MM.1S (cell line): ENCODE measurements around the gene LUZP1.

Experiments
- EZH2 ChIP-seq: fragments of 300-600 bp; sonication (generic); optimal IDR thresholded peaks from 2 replicates; pipeline ENCODE3; 2017; ENCODE audit warnings: low read depth, mild to moderate bottlenecking, antibody characterized with exemption, low read length, mixed read lengths
- EZH2phosphoT487 ChIP-seq: fragments of 300-600 bp; sonication (generic); IDR thresholded peaks from 2 replicates; pipeline ENCODE4 v1.6.1; 2018; ENCODE audit warnings: antibody characterized with exemption, low read length
- TF ChIP-seq, protein P1 (sequence below): fragments of 300-600 bp; sonication (generic); IDR thresholded peaks from 2 replicates; pipeline ENCODE4 v1.5.1; 2016; ENCODE audit warnings: antibody characterized with exemption, low read length, mixed read lengths

DNA sequence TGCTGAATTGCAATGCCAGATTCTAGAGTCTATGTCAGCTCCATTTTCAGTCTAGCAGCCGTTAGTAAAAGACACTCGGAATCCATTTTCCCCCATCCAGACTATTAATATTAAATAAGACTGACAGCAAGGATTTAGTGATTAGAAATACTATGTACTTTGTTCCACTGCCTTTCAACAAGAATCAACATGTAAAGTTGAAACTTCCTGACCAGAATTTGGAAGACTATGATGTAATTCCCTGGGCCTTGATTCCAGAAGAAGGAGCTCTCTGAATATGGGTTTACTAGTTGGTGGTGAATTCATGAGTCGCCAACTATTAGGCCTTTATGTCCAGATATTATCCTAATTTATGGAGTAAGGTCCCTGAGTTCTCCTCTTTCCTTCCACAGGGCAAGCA is 124.6 kb downstream of the LUZP1 start:
- TF ChIP-seq, protein P1, sequence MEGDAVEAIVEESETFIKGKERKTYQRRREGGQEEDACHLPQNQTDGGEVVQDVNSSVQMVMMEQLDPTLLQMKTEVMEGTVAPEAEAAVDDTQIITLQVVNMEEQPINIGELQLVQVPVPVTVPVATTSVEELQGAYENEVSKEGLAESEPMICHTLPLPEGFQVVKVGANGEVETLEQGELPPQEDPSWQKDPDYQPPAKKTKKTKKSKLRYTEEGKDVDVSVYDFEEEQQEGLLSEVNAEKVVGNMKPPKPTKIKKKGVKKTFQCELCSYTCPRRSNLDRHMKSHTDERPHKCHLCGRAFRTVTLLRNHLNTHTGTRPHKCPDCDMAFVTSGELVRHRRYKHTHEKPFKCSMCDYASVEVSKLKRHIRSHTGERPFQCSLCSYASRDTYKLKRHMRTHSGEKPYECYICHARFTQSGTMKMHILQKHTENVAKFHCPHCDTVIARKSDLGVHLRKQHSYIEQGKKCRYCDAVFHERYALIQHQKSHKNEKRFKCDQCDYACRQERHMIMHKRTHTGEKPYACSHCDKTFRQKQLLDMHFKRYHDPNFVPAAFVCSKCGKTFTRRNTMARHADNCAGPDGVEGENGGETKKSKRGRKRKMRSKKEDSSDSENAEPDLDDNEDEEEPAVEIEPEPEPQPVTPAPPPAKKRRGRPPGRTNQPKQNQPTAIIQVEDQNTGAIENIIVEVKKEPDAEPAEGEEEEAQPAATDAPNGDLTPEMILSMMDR, result no peak
- TF ChIP-seq EZH2phosphoT487, result no peak
- TF ChIP-seq EZH2, result no peak
